GM10266 (cell line): ENCODE measurements around the gene SPACA6.

Source experiments
- DNase-seq: peaks from one replicate; pipeline ENCODE4 v3.0.0; 2012; ENCODE audit errors: extremely low spot score
- TF ChIP-seq, protein P1 (sequence below): IDR thresholded peaks from 2 replicates; pipeline ENCODE4 v1.5.1; 2012; ENCODE audit warnings: mild to moderate bottlenecking, low read depth; ENCODE audit not compliant: control insufficient read depth, insufficient read depth; ENCODE audit errors: missing control alignments

The SPACA6 gene

DNA sequence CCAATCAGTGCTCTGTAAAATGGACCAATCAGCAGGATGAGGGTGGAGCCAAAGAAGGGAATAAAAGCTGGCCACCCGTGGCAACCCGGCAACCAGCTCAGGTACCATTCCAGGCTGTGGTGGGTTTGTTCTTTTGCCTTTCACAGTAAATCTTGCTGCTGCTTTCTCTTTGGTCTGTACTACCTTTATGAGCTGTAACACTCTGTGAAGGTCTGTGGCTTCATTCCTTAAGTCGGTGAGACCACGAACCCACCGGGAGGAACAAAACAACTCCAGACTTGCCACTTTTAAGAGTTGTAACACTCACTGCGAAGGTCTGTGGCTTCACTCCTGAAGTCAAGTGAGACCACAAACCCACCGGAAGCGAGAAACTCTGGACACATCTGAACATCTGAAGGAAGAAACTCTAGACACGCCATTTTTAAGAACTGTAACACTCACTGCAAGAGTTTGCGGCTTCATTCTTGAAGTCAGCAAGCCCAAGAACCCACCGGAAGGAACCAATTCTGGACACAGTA lies 16.5 kb upstream of the SPACA6 start:
- no peak for DNase-seq

DNA sequence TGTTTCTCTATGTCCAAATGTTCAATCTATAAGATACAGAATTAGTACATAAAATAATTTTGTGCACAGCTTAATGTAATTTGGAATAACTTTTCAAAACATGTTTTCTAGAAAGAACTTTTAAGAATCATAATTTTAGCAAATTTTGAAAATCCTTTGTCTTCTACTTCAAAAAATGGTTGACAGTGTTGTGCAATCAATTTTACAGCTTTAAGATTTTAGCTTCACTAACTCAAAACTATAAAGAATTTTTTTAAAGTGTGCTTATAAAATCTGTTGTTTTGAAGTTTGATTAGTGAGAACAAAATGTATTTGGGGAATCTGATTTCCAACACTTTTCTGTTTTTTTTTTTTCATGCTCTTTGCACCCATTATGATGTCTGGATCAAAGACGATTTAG lies 12.7 kb upstream of the SPACA6 start:
- TF ChIP-seq, protein P1, sequence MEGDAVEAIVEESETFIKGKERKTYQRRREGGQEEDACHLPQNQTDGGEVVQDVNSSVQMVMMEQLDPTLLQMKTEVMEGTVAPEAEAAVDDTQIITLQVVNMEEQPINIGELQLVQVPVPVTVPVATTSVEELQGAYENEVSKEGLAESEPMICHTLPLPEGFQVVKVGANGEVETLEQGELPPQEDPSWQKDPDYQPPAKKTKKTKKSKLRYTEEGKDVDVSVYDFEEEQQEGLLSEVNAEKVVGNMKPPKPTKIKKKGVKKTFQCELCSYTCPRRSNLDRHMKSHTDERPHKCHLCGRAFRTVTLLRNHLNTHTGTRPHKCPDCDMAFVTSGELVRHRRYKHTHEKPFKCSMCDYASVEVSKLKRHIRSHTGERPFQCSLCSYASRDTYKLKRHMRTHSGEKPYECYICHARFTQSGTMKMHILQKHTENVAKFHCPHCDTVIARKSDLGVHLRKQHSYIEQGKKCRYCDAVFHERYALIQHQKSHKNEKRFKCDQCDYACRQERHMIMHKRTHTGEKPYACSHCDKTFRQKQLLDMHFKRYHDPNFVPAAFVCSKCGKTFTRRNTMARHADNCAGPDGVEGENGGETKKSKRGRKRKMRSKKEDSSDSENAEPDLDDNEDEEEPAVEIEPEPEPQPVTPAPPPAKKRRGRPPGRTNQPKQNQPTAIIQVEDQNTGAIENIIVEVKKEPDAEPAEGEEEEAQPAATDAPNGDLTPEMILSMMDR: no peak
- no peak for DNase-seq

More for the DNA sequence above, 16.5 kb upstream of the SPACA6 start:
- TF ChIP-seq, protein P1: no peak

GRCh38 chr19:51681286-51681941 lies 11.7 kb upstream of the SPACA6 start:
- TF ChIP-seq, protein P1: no peak
- no peak for DNase-seq

- TF ChIP-seq, protein P1: no peak
- no peak for DNase-seq
Measured at GRCh38 chr19:51686171-51686570, 7.0 kb upstream of the SPACA6 start.

DNA sequence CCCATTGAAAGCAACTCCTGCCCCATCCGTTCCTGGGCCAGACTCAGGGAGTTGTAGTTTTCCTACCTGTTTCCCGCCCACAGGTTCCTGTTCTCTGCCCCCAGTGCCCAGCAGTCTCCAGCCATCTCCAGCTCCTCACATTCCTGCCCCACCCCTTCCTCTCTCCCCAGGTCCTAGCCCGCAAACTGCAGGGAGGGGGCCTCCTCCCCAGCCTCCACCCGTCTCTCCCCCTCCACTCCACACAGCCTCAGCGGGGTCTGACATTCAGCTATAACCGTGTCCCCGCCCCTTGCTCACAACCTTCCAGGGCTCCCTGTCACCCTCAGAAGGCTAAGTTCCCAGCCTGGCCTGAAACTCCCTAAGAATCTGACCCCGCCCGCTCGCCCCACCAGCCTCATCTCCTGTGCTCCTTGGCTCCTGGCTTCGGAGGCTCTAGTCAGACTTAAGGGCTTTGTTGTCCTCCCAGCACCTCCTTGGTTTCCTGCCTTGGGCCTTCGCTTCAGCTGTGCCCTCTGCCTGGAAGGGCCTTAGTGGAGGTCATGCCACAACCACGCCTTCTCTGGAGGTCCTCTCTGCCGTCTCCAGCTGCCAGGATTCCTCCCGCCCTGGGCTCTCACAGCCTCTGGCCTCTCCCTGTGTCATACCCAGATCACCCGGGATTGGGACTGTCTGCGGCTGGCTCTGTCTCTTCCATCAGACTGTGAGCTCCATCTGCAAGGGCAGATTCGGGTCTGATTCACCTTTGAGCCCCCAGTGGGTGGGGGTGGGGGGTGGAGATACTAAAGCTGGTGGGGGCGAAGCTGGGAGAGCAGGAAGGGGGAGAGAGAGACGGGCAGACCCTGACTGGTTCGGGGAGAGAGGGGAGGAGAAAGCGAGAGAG lies 5.1 kb upstream of the SPACA6 start:
- DNase-seq: peak; percentile 21
- TF ChIP-seq, protein P1: no peak

DNA sequence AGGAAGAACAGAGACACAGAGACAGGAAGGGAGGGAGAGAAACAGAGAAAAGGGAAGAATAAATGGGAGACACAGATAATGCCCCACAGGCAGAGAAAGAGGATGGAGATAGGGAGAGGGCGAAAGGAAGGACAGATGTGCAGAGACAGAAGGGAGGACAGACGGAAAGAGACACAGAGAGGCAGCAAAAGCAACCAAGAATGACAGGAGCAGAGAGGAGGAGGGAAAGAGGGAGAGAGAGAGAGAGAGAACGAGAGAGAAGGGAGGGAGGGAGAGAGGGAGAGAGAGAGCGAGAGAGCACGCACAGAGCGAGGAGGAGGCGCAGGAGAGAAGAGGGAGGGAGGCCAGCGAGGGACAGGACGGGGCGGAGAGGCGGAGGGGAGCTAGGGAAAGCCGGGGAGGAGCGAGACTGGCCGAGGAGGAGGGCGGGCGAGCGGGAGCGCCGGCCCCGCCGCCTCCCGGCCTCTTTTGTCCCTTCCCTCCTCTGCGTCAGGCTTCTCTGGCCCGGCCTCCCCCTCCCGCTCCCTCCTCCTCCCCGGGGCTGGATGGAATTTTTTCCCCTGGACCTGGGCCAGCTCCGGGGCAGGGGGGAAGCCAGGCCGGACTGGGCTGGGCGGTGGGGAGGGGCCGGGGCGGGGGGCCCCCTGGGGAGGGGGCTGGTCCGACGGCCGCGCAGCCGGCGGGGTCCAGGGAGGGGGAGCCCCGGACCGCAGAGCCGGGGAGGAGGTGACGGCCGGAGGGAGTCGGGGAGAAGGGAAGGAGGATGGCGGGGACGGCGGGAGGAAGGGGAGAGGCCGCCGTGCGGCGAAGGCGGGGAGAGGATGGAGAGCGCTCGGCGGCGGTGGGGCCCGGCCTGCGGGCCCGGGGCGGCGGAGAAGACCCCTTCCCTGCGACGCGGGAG lies 4.2 kb upstream of the SPACA6 start:
- DNase-seq: peak; percentile 51
- TF ChIP-seq, protein P1: no peak
